Activated T-cell treated with anti-CD3 and anti-CD28 coated beads, Interleukin-2, amount 50 U/mL, for 72 hours (primary cell): ENCODE data around the gene CPPED1. TPM values are rescaled to one million over a fixed set of nuclear protein-coding genes. Genes with fewer than 3 reads are reported as not detected.

Experiments
- ATAC-seq, 2 donors: fragments of 150-1000 bp; cut with Tn5 transposase; replicated peaks in 1 of 2; 2 replicates each; pipeline ENCODE4 v1.10.0; 2021; ENCODE audit warnings: moderate library complexity in 2 of 2, mild to moderate bottlenecking in 1 of 2
- DNase-seq, 2 donors: peaks; one replicate each; pipeline ENCODE4 v3.0.0; 2021 to 2022; ENCODE audit warnings: mixed read lengths in 1 of 2
- H3K27ac Mint-ChIP-seq: one replicate; pipeline ENCODE4 v1.8.0; 2022; ENCODE audit warnings: mild to moderate bottlenecking, moderate library complexity, mixed read lengths
- H3K27me3 Mint-ChIP-seq: one replicate; pipeline ENCODE4 v1.8.0; 2022; ENCODE audit warnings: low read depth, mixed read lengths
- H3K36me3 Mint-ChIP-seq, 2 donors: one replicate each; pipeline ENCODE4 v1.8.0; 2022; ENCODE audit warnings: mixed read lengths in 2 of 2, mild to moderate bottlenecking in 1 of 2; ENCODE audit not compliant: insufficient read depth in 2 of 2
- H3K4me1 Mint-ChIP-seq: one replicate; pipeline ENCODE4 v1.8.0; 2022; ENCODE audit warnings: low read depth, mixed read lengths
- H3K4me3 Mint-ChIP-seq, 2 donors: one replicate each; pipeline ENCODE4 v1.8.0; 2022; ENCODE audit warnings: mild to moderate bottlenecking in 2 of 2, mixed read lengths in 2 of 2, moderate library complexity in 2 of 2
- H3K9me3 Mint-ChIP-seq, 2 donors: one replicate each; pipeline ENCODE4 v1.8.0; 2022; ENCODE audit warnings: mixed read lengths in 2 of 2
- total RNA-seq, 2 donors: library from RNA; stranded (reverse); gene quantifications; one replicate each; pipeline ENCODE4 v1.2.3, GENCODE V29; 2022

The CPPED1 gene
- total RNA-seq, 2 donors from 2014 or later = 10.5 to 15.8 TPM

GRCh38 chr16:12626411-12626810 is 177.3 kb downstream of the CPPED1 start:
- Mint-ChIP-seq H3K9me3 (no peaks in the 10 kb centered on the region), H3K36me3 (no peaks in the 10 kb centered on the region), H3K27me3 (peaks cover 8% of the 10 kb centered on the region), H3K4me3 (no peak overlapping the region), H3K27ac (no peak overlapping the region), H3K4me1 (peaks cover 9% of the 10 kb centered on the region)
- DNase-seq = no peak
- no peak for ATAC-seq

GRCh38 chr16:12625716-12626115 is 178.0 kb downstream of the CPPED1 start:
- no peak for ATAC-seq
- Mint-ChIP-seq H3K9me3 (no peaks in the 10 kb centered on the region), H3K36me3 (no peaks in the 10 kb centered on the region)

GRCh38 chr16:12625068-12625467 is 178.6 kb downstream of the CPPED1 start:
- H3K4me3 Mint-ChIP-seq = no peak overlapping the region
- ATAC-seq (peak; percentile 57 to 61), DNase-seq (peak; percentile 20 to 31)
- no peaks in the 10 kb centered on the region for H3K9me3 Mint-ChIP-seq
- peaks cover 13% of the 10 kb centered on the region for H3K4me1 Mint-ChIP-seq
- no peak overlapping the region for H3K27ac Mint-ChIP-seq
- H3K36me3 Mint-ChIP-seq = no peaks in the 10 kb centered on the region
- peaks cover 8% of the 10 kb centered on the region for H3K27me3 Mint-ChIP-seq

More at GRCh38 chr16:12625716-12626115, 178.0 kb downstream of the CPPED1 start:
- H3K4me3 Mint-ChIP-seq = no peak overlapping the region
- DNase-seq = no peak
- H3K27me3 Mint-ChIP-seq = peaks cover 8% of the 10 kb centered on the region
- H3K27ac Mint-ChIP-seq = no peak overlapping the region
- H3K4me1 Mint-ChIP-seq = peaks cover 9% of the 10 kb centered on the region

GRCh38 chr16:12620150-12620549 is 183.5 kb downstream of the CPPED1 start:
- H3K27ac Mint-ChIP-seq = peak overlapping the region; percentile 2
- H3K4me3 Mint-ChIP-seq = no peak overlapping the region
- H3K9me3 Mint-ChIP-seq = no peaks in the 10 kb centered on the region
- H3K27me3 Mint-ChIP-seq = no peaks in the 10 kb centered on the region
- ATAC-seq (no peak), DNase-seq (no peak)
- peaks cover 52% of the 10 kb centered on the region for H3K4me1 Mint-ChIP-seq
- H3K36me3 Mint-ChIP-seq = no peaks in the 10 kb centered on the region

- no peak for DNase-seq
- ATAC-seq = no peak
- H3K36me3 Mint-ChIP-seq = no peaks in the 10 kb centered on the region
- H3K4me3 Mint-ChIP-seq = no peak overlapping the region
- H3K4me1 Mint-ChIP-seq = peaks cover 62% of the 10 kb centered on the region
- H3K27ac Mint-ChIP-seq = no peak overlapping the region
- no peaks in the 10 kb centered on the region for H3K9me3 Mint-ChIP-seq
- no peaks in the 10 kb centered on the region for H3K27me3 Mint-ChIP-seq
Observed at GRCh38 chr16:12618515-12618914, 185.2 kb downstream of the CPPED1 start.

GRCh38 chr16:12617401-12617819 is 186.3 kb downstream of the CPPED1 start:
- peak; percentile 32 to 61 for DNase-seq
- peak; percentile 11 to 37 for ATAC-seq
- peak overlapping the region; percentile 45 to 47 for H3K4me3 Mint-ChIP-seq

GRCh38 chr16:12614662-12615278 is 188.9 kb downstream of the CPPED1 start:
- Mint-ChIP-seq H3K4me3 (peak overlapping the region; percentile 21 to 64), H3K36me3 (no peaks in the 10 kb centered on the region), H3K27ac (no peak overlapping the region), H3K27me3 (no peaks in the 10 kb centered on the region), H3K4me1 (peaks cover 81% of the 10 kb centered on the region), H3K9me3 (peaks cover 2% of the 10 kb centered on the region in 2 donors)
- ATAC-seq (no peak), DNase-seq (no peak)

More at GRCh38 chr16:12617401-12617819, 186.3 kb downstream of the CPPED1 start:
- Mint-ChIP-seq H3K36me3 (no peaks in the 10 kb centered on the region), H3K27ac (peak overlapping the region; percentile 22), H3K4me1 (peaks cover 73% of the 10 kb centered on the region), H3K27me3 (no peaks in the 10 kb centered on the region), H3K9me3 (peaks cover 0 to 2% of the 10 kb centered on the region in 2 donors)

GRCh38 chr16:12613992-12614661 is 189.6 kb downstream of the CPPED1 start:
- DNase-seq (no peak), ATAC-seq (no peak)
- H3K4me3 Mint-ChIP-seq = peak overlapping the region; percentile 53 to 75
- peak overlapping the region; percentile 12 for H3K27ac Mint-ChIP-seq
- H3K36me3 Mint-ChIP-seq = peaks cover 0 to 2% of the 10 kb centered on the region in 2 donors
- H3K9me3 Mint-ChIP-seq = peaks cover 2% of the 10 kb centered on the region in 2 donors
- no peaks in the 10 kb centered on the region for H3K27me3 Mint-ChIP-seq
- H3K4me1 Mint-ChIP-seq = peaks cover 75% of the 10 kb centered on the region

GRCh38 chr16:12613131-12613991 is 190.3 kb downstream of the CPPED1 start:
- Mint-ChIP-seq H3K4me3 (peak overlapping the region; percentile 53 to 75), H3K27ac (peak overlapping the region; percentile 76), H3K27me3 (no peaks in the 10 kb centered on the region), H3K9me3 (peaks cover 2 to 3% of the 10 kb centered on the region in 2 donors), H3K36me3 (peaks cover 0 to 6% of the 10 kb centered on the region in 2 donors), H3K4me1 (peaks cover 68% of the 10 kb centered on the region)
- DNase-seq (peak; percentile 76 to 87), ATAC-seq (peak; percentile 85 to 87)

- no peaks in the 10 kb centered on the region for H3K27me3 Mint-ChIP-seq
- DNase-seq (peak; percentile 50 to 74), ATAC-seq (peak; percentile 63 to 69)
- H3K27ac Mint-ChIP-seq = peak overlapping the region; percentile 1
- H3K4me1 Mint-ChIP-seq = peaks cover 61% of the 10 kb centered on the region
- H3K9me3 Mint-ChIP-seq = peaks cover 5% of the 10 kb centered on the region in 2 donors
- peaks cover 0 to 6% of the 10 kb centered on the region in 2 donors for H3K36me3 Mint-ChIP-seq
- H3K4me3 Mint-ChIP-seq = peak overlapping the region; percentile 53 to 75
Observed at GRCh38 chr16:12612598-12613101, 191.0 kb downstream of the CPPED1 start.

- ATAC-seq (no peak), DNase-seq (no peak)
- Mint-ChIP-seq H3K9me3 (peaks cover 5% of the 10 kb centered on the region in 2 donors), H3K27ac (no peak overlapping the region), H3K27me3 (no peaks in the 10 kb centered on the region), H3K4me3 (peak overlapping the region in 1 of 2 donors; percentile 75), H3K4me1 (peaks cover 55% of the 10 kb centered on the region), H3K36me3 (peaks cover 2 to 11% of the 10 kb centered on the region in 2 donors)
Observed at GRCh38 chr16:12611916-12612597, 191.6 kb downstream of the CPPED1 start.

GRCh38 chr16:12611006-12611477 is 192.6 kb downstream of the CPPED1 start:
- Mint-ChIP-seq H3K27ac (no peak overlapping the region), H3K27me3 (peaks cover 5% of the 10 kb centered on the region), H3K36me3 (peaks cover 8 to 20% of the 10 kb centered on the region in 2 donors), H3K4me3 (no peak overlapping the region), H3K4me1 (peaks cover 45% of the 10 kb centered on the region), H3K9me3 (peaks cover 8 to 10% of the 10 kb centered on the region in 2 donors)
- DNase-seq (no peak), ATAC-seq (no peak)
